WTC11 (cell line): ENCODE data around the gene ISCU. TPM values are rescaled to one million over a fixed set of nuclear protein-coding genes. Genes with fewer than 3 reads are reported as not detected.
A peak's percentile ranks its signal among the peaks of the same experiment; 100 is the strongest.

Experiments
- ATAC-seq: fragments of 200-7000 bp; cut with Tn5 transposase; 2 replicates; pipeline ENCODE4 v1.10.0; 2021; ENCODE audit warnings: mild to moderate bottlenecking, moderate library complexity
- CTCF ChIA-PET: fragments of 300-600 bp; sonication (Branson Sonifier 250); formaldehyde crosslinking; loops from one replicate; lab custom pipeline; 2021; ENCODE audit warnings: antibody characterized with exemption; lab: Charles Lee
- POLR2A ChIA-PET: fragments of 350-600 bp; sonication (Branson Sonifier 250); formaldehyde crosslinking; loops from one replicate; lab custom pipeline; 2021; ENCODE audit warnings: antibody characterized with exemption; lab: Charles Lee
- DNase-seq: peaks from one replicate; pipeline ENCODE4 v3.0.0; 2021; ENCODE audit warnings: low spot score
- H3K27ac Mint-ChIP-seq: 2 replicates; pipeline ENCODE4 v1.8.0; 2021; ENCODE audit warnings: mixed read lengths
- H3K27me3 Mint-ChIP-seq: 2 replicates; pipeline ENCODE4 v1.8.0; 2021; ENCODE audit warnings: low read depth, mild to moderate bottlenecking, moderate library complexity, mixed read lengths
- H3K36me3 Mint-ChIP-seq: 2 replicates; pipeline ENCODE4 v1.8.0; 2021; ENCODE audit warnings: mixed read lengths
- H3K4me1 Mint-ChIP-seq: 2 replicates; pipeline ENCODE4 v1.8.0; 2022; ENCODE audit warnings: mixed read lengths
- H3K4me3 Mint-ChIP-seq: 2 replicates; pipeline ENCODE4 v1.8.0; 2021; ENCODE audit warnings: mild to moderate bottlenecking, moderate library complexity, mixed read lengths
- H3K9me3 Mint-ChIP-seq: 2 replicates; pipeline ENCODE4 v1.8.0; 2021; ENCODE audit warnings: mixed read lengths
- CREB1 ChIP-seq: sonication (generic); formaldehyde crosslinking; IDR thresholded peaks from 2 replicates; pipeline ENCODE4 v1.8.0; 2023; ENCODE audit warnings: mild to moderate bottlenecking, missing genetic modification reagents
- E2F4 ChIP-seq: sonication (generic); formaldehyde crosslinking; IDR thresholded peaks from 2 replicates; pipeline ENCODE4 v1.8.1; 2022; ENCODE audit warnings: low read depth, mild to moderate bottlenecking, moderate library complexity, missing genetic modification reagents, borderline replicate concordance
- EMX1 ChIP-seq: fragments of 250-450 bp; sonication (Bioruptor Pico); IDR thresholded peaks from 2 replicates; pipeline ENCODE4 v1.8.0; 2021; ENCODE audit warnings: mild to moderate bottlenecking
- ERG ChIP-seq: fragments of 250-450 bp; sonication (Bioruptor Pico); IDR thresholded peaks from 2 replicates; pipeline ENCODE4 v1.8.0; 2021; ENCODE audit warnings: mild to moderate bottlenecking
- ETV6 ChIP-seq: sonication (generic); formaldehyde crosslinking; IDR thresholded peaks from 2 replicates; pipeline ENCODE4 v1.8.1; 2022; ENCODE audit warnings: mild to moderate bottlenecking, missing genetic modification reagents
- GABPB1 ChIP-seq: sonication (generic); formaldehyde crosslinking; IDR thresholded peaks from 2 replicates; pipeline ENCODE4 v1.8.1; 2023; ENCODE audit warnings: mild to moderate bottlenecking, missing genetic modification reagents
- KAT7 ChIP-seq: sonication (generic); formaldehyde crosslinking; IDR thresholded peaks from 2 replicates; pipeline ENCODE4 v1.8.1; 2023; ENCODE audit warnings: missing genetic modification reagents, mild to moderate bottlenecking, borderline replicate concordance
- MAX ChIP-seq: sonication (generic); formaldehyde crosslinking; IDR thresholded peaks from 2 replicates; pipeline ENCODE4 v1.8.0; 2022; ENCODE audit warnings: mild to moderate bottlenecking, missing genetic modification reagents
- MYBL2 ChIP-seq: sonication (generic); formaldehyde crosslinking; IDR thresholded peaks from 2 replicates; pipeline ENCODE4 v1.8.1; 2023; ENCODE audit warnings: mild to moderate bottlenecking, moderate library complexity, missing genetic modification reagents
- NFE2L1 ChIP-seq: sonication (generic); formaldehyde crosslinking; IDR thresholded peaks from 2 replicates; pipeline ENCODE4 v1.8.1; 2023; ENCODE audit warnings: missing genetic modification reagents
- TCF7 ChIP-seq: sonication (generic); formaldehyde crosslinking; IDR thresholded peaks from 2 replicates; pipeline ENCODE4 v1.8.0; 2022; ENCODE audit warnings: mild to moderate bottlenecking, low read depth, missing genetic modification reagents, moderate library complexity
- USF1 ChIP-seq: sonication (generic); formaldehyde crosslinking; IDR thresholded peaks from 2 replicates; pipeline ENCODE4 v1.8.0; 2022; ENCODE audit warnings: mild to moderate bottlenecking, missing genetic modification reagents
- ZNF138 ChIP-seq: sonication (generic); formaldehyde crosslinking; conservative IDR thresholded peaks from 2 replicates; pipeline ENCODE4 v1.8.1; 2022; ENCODE audit warnings: mild to moderate bottlenecking, moderate library complexity, missing genetic modification reagents
- total RNA-seq: library from RNA; stranded (reverse); gene quantifications from 3 replicates; pipeline ENCODE4 v1.2.3, GENCODE V29; 2021
- TF ChIP-seq, protein P1 (sequence below): sonication (generic); formaldehyde crosslinking; conservative IDR thresholded peaks from 2 replicates; pipeline ENCODE4 v1.8.1; 2023; ENCODE audit warnings: mild to moderate bottlenecking, low read depth, missing genetic modification reagents, moderate library complexity
- TF ChIP-seq, protein P2 (sequence below): sonication (generic); formaldehyde crosslinking; IDR thresholded peaks from 2 replicates; pipeline ENCODE4 v1.8.1; 2023; ENCODE audit warnings: mild to moderate bottlenecking, missing genetic modification reagents
- TF ChIP-seq, protein P3 (sequence below): fragments of 200-600 bp; IDR thresholded peaks from 2 replicates; pipeline ENCODE4 v1.8.0; 2022; ENCODE audit warnings: antibody characterized with exemption
- TF ChIP-seq, protein P4 (sequence below): fragments of 250-450 bp; sonication (Bioruptor Pico); IDR thresholded peaks from 2 replicates; pipeline ENCODE4 v1.9.0; 2021; ENCODE audit warnings: mild to moderate bottlenecking
- TF ChIP-seq, protein P5 (sequence below): sonication (generic); formaldehyde crosslinking; IDR thresholded peaks from 2 replicates; pipeline ENCODE4 v1.8.1; 2023; ENCODE audit warnings: mild to moderate bottlenecking, missing genetic modification reagents, moderate library complexity

ISCU gene
- total RNA-seq, 1 experiment from 2014 or later = 85.9 TPM

DNA sequence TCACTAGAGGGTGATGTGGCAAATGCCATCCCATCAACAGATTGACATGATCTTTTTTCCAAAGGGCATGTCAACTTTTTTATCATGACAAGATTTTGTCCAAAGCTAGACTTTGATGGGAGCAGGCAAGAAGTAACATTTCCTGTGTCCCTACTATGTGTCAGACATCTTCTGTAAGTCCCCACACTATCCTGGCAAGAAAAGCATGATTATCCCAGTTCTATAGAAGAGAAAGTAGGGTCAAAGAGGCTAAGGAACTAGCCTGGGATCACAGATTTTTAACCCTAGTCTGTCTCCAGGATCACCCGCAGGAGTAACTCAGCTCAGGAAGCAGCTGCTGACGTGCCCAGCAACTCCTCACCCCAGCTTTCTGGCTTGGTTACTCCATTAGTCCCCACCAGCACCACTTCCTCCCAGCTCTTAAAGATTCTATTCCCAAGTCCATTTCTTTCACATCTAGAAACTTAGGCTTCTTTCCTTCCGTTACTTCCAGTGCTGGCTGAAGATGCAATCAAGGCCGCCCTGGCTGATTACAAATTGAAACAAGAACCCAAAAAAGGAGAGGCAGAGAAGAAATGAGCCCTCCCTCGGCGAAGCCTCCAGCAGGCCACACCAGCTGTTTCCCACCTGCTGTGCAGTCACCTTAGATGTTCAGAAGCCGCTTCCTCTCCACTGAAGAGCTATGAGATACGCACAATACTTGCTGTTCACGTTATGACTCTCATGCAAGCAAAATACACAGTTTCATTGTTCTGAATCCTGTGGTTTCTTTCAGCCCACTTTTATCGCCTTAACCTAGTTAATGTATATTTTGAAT lies 6.2 kb downstream of the ISCU start:
- ChIA-PET POLR2A (interaction anchor here (0.6 kb wide), 1 partner anchor 9 kb away, joined by 7 read pairs; no protein-coding TSS in a partner anchor), CTCF (interaction anchor here (0.6 to 3.9 kb wide), 2 partner anchors 49 to 239 kb away, joined by 3 to 31 read pairs; no protein-coding TSS in a partner anchor)
- TF ChIP-seq GABPB1 (CRISPR knock-in tag) (no peak), NFE2L1 (no peak), KAT7 (no peak), MAX (CRISPR knock-in tag) (no peak), E2F4 (CRISPR knock-in tag) (no peak), EMX1 (CRISPR knock-in tag) (no peak)
- TF ChIP-seq, protein P1, sequence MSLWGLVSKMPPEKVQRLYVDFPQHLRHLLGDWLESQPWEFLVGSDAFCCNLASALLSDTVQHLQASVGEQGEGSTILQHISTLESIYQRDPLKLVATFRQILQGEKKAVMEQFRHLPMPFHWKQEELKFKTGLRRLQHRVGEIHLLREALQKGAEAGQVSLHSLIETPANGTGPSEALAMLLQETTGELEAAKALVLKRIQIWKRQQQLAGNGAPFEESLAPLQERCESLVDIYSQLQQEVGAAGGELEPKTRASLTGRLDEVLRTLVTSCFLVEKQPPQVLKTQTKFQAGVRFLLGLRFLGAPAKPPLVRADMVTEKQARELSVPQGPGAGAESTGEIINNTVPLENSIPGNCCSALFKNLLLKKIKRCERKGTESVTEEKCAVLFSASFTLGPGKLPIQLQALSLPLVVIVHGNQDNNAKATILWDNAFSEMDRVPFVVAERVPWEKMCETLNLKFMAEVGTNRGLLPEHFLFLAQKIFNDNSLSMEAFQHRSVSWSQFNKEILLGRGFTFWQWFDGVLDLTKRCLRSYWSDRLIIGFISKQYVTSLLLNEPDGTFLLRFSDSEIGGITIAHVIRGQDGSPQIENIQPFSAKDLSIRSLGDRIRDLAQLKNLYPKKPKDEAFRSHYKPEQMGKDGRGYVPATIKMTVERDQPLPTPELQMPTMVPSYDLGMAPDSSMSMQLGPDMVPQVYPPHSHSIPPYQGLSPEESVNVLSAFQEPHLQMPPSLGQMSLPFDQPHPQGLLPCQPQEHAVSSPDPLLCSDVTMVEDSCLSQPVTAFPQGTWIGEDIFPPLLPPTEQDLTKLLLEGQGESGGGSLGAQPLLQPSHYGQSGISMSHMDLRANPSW (CRISPR knock-in tag) = no peak
- TF ChIP-seq, protein P2, sequence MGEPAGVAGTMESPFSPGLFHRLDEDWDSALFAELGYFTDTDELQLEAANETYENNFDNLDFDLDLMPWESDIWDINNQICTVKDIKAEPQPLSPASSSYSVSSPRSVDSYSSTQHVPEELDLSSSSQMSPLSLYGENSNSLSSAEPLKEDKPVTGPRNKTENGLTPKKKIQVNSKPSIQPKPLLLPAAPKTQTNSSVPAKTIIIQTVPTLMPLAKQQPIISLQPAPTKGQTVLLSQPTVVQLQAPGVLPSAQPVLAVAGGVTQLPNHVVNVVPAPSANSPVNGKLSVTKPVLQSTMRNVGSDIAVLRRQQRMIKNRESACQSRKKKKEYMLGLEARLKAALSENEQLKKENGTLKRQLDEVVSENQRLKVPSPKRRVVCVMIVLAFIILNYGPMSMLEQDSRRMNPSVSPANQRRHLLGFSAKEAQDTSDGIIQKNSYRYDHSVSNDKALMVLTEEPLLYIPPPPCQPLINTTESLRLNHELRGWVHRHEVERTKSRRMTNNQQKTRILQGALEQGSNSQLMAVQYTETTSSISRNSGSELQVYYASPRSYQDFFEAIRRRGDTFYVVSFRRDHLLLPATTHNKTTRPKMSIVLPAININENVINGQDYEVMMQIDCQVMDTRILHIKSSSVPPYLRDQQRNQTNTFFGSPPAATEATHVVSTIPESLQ (CRISPR knock-in tag) = no peak
- TF ChIP-seq, protein P3, sequence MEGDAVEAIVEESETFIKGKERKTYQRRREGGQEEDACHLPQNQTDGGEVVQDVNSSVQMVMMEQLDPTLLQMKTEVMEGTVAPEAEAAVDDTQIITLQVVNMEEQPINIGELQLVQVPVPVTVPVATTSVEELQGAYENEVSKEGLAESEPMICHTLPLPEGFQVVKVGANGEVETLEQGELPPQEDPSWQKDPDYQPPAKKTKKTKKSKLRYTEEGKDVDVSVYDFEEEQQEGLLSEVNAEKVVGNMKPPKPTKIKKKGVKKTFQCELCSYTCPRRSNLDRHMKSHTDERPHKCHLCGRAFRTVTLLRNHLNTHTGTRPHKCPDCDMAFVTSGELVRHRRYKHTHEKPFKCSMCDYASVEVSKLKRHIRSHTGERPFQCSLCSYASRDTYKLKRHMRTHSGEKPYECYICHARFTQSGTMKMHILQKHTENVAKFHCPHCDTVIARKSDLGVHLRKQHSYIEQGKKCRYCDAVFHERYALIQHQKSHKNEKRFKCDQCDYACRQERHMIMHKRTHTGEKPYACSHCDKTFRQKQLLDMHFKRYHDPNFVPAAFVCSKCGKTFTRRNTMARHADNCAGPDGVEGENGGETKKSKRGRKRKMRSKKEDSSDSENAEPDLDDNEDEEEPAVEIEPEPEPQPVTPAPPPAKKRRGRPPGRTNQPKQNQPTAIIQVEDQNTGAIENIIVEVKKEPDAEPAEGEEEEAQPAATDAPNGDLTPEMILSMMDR = no peak
- TF ChIP-seq, protein P4, sequence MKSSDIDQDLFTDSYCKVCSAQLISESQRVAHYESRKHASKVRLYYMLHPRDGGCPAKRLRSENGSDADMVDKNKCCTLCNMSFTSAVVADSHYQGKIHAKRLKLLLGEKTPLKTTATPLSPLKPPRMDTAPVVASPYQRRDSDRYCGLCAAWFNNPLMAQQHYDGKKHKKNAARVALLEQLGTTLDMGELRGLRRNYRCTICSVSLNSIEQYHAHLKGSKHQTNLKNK (CRISPR knock-in tag) = no peak
- DNase-seq = no peak
- Mint-ChIP-seq H3K4me3 (no peak overlapping the region), H3K27ac (no peak overlapping the region), H3K9me3 (no peaks in the 10 kb centered on the region), H3K36me3 (peaks cover 53% of the 10 kb centered on the region), H3K4me1 (0 out of 2 replicates have a peak, but pooled peaks cover 2% of the 10 kb centered on the region), H3K27me3 (no peaks in the 10 kb centered on the region)
- no peak for ATAC-seq

- no peak overlapping the region for H3K27ac Mint-ChIP-seq
- TF ChIP-seq TCF7 (CRISPR knock-in tag) (no peak), ETV6 (CRISPR knock-in tag) (no peak), CREB1 (no peak), USF1 (CRISPR knock-in tag) (no peak), ZNF138 (no peak), MYBL2 (no peak), ERG (no peak)
- TF ChIP-seq, protein P4 (CRISPR knock-in tag) = no peak
- TF ChIP-seq, protein P5, sequence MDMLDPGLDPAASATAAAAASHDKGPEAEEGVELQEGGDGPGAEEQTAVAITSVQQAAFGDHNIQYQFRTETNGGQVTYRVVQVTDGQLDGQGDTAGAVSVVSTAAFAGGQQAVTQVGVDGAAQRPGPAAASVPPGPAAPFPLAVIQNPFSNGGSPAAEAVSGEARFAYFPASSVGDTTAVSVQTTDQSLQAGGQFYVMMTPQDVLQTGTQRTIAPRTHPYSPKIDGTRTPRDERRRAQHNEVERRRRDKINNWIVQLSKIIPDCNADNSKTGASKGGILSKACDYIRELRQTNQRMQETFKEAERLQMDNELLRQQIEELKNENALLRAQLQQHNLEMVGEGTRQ (CRISPR knock-in tag) = no peak
- DNase-seq (no peak), ATAC-seq (peak; percentile 50; the same call in 1 of the 2 replicates)
- POLR2A ChIA-PET = interaction anchor here (0.5 kb wide), 1 partner anchor 48 kb away, joined by 10 read pairs; no protein-coding TSS in a partner anchor
- CTCF ChIA-PET = interaction anchor here (0.6 to 3.9 kb wide), 10 partner anchors 9 to 380 kb away, joined by 3 to 31 read pairs (median 4); partner anchors contain the start of genes ISCU and TMEM119
- H3K9me3 Mint-ChIP-seq = no peaks in the 10 kb centered on the region
- H3K27me3 Mint-ChIP-seq = no peaks in the 10 kb centered on the region
- no peaks in the 10 kb centered on the region for H3K4me1 Mint-ChIP-seq
- H3K4me3 Mint-ChIP-seq = no peak overlapping the region
- peaks cover 30% of the 10 kb centered on the region for H3K36me3 Mint-ChIP-seq
These were observed 8.6 kb downstream of the ISCU start for GRCh38 chr12:108570743-108571608.
